Stimulated activated effector memory CD8-positive, alpha-beta T cell treated with anti-CD3 and anti-CD28 coated beads, Interleukin-12 subunit alpha, Interleukin-12 subunit beta, amount 100 ng/mL, for 72 hours (primary cell): ENCODE results near the gene NKD2.

Experiments
- ATAC-seq: fragments of 150-1000 bp; cut with Tn5 transposase; 2 replicates; pipeline ENCODE4 v1.10.0; 2021
- DNase-seq, 2 donors: peaks; one replicate each; pipeline ENCODE4 v3.0.0; 2021 to 2022; ENCODE audit warnings: low spot score in 2 of 2
- H3K27ac Mint-ChIP-seq: one replicate; pipeline ENCODE4 v1.8.0; 2022; ENCODE audit warnings: mild to moderate bottlenecking, mixed read lengths
- H3K36me3 Mint-ChIP-seq: one replicate; pipeline ENCODE4 v1.8.0; 2022; ENCODE audit warnings: mild to moderate bottlenecking, mixed read lengths
- H3K4me1 Mint-ChIP-seq: one replicate; pipeline ENCODE4 v1.8.0; 2022; ENCODE audit warnings: mixed read lengths
- H3K4me3 Mint-ChIP-seq: one replicate; pipeline ENCODE4 v1.8.0; 2022; ENCODE audit warnings: mild to moderate bottlenecking, mixed read lengths
- H3K9me3 Mint-ChIP-seq: one replicate; pipeline ENCODE4 v1.8.0; 2022; ENCODE audit warnings: mixed read lengths

Gene NKD2

GRCh38 chr5:1012313-1012841 lies 3.8 kb downstream of the NKD2 start:
- no peak overlapping the region for H3K27ac Mint-ChIP-seq
- peaks cover 6% of the 10 kb centered on the region for H3K4me1 Mint-ChIP-seq
- H3K9me3 Mint-ChIP-seq: no peaks in the 10 kb centered on the region
- H3K4me3 Mint-ChIP-seq: no peak overlapping the region
- no peak for ATAC-seq
- no peak for DNase-seq
- H3K36me3 Mint-ChIP-seq: no peaks in the 10 kb centered on the region

GRCh38 chr5:1012900-1013237 lies 4.3 kb downstream of the NKD2 start:
- DNase-seq (no peak), ATAC-seq (no peak)
- Mint-ChIP-seq H3K4me1 (peaks cover 3% of the 10 kb centered on the region), H3K27ac (no peak overlapping the region), H3K36me3 (no peaks in the 10 kb centered on the region), H3K4me3 (no peak overlapping the region), H3K9me3 (no peaks in the 10 kb centered on the region)

- no peak for ATAC-seq
Observed at GRCh38 chr5:1013238-1013947, 4.8 kb downstream of the NKD2 start.

GRCh38 chr5:1013948-1014301 lies 5.3 kb downstream of the NKD2 start:
- ATAC-seq (no peak), DNase-seq (no peak)
- H3K4me3 Mint-ChIP-seq: no peak overlapping the region
- no peak overlapping the region for H3K27ac Mint-ChIP-seq
- H3K4me1 Mint-ChIP-seq: no peaks in the 10 kb centered on the region
- no peaks in the 10 kb centered on the region for H3K9me3 Mint-ChIP-seq
- H3K36me3 Mint-ChIP-seq: no peaks in the 10 kb centered on the region

More at GRCh38 chr5:1013238-1013947, 4.8 kb downstream of the NKD2 start:
- Mint-ChIP-seq H3K36me3 (no peaks in the 10 kb centered on the region), H3K9me3 (no peaks in the 10 kb centered on the region), H3K27ac (no peak overlapping the region), H3K4me3 (no peak overlapping the region), H3K4me1 (no peaks in the 10 kb centered on the region)
- no peak for DNase-seq

GRCh38 chr5:1014346-1014745 lies 5.7 kb downstream of the NKD2 start:
- H3K27ac Mint-ChIP-seq: no peak overlapping the region
- no peaks in the 10 kb centered on the region for H3K9me3 Mint-ChIP-seq
- H3K4me1 Mint-ChIP-seq: no peaks in the 10 kb centered on the region
- DNase-seq (no peak), ATAC-seq (no peak)
- no peaks in the 10 kb centered on the region for H3K36me3 Mint-ChIP-seq
- H3K4me3 Mint-ChIP-seq: no peak overlapping the region

GRCh38 chr5:1014781-1015221 lies 6.2 kb downstream of the NKD2 start:
- Mint-ChIP-seq H3K36me3 (no peaks in the 10 kb centered on the region), H3K4me1 (no peaks in the 10 kb centered on the region), H3K27ac (no peak overlapping the region), H3K9me3 (no peaks in the 10 kb centered on the region), H3K4me3 (no peak overlapping the region)
- DNase-seq (no peak), ATAC-seq (no peak)

GRCh38 chr5:1015507-1015906 lies 6.9 kb downstream of the NKD2 start:
- Mint-ChIP-seq H3K9me3 (no peaks in the 10 kb centered on the region), H3K4me1 (no peaks in the 10 kb centered on the region), H3K36me3 (no peaks in the 10 kb centered on the region), H3K4me3 (no peak overlapping the region), H3K27ac (no peak overlapping the region)
- DNase-seq (no peak), ATAC-seq (no peak)

- Mint-ChIP-seq H3K27ac (no peak overlapping the region), H3K36me3 (no peaks in the 10 kb centered on the region), H3K4me1 (no peaks in the 10 kb centered on the region), H3K9me3 (no peaks in the 10 kb centered on the region), H3K4me3 (no peak overlapping the region)
- DNase-seq: no peak
- ATAC-seq: no peak
Observed at GRCh38 chr5:1016036-1016435, 7.4 kb downstream of the NKD2 start.

GRCh38 chr5:1016476-1016875 lies 7.9 kb downstream of the NKD2 start:
- H3K9me3 Mint-ChIP-seq: no peaks in the 10 kb centered on the region
- no peaks in the 10 kb centered on the region for H3K36me3 Mint-ChIP-seq
- DNase-seq: no peak
- no peak overlapping the region for H3K27ac Mint-ChIP-seq
- H3K4me1 Mint-ChIP-seq: no peaks in the 10 kb centered on the region
- no peak overlapping the region for H3K4me3 Mint-ChIP-seq
- ATAC-seq: no peak

- DNase-seq (no peak), ATAC-seq (no peak)
- Mint-ChIP-seq H3K4me3 (no peak overlapping the region), H3K36me3 (no peaks in the 10 kb centered on the region), H3K27ac (no peak overlapping the region), H3K9me3 (no peaks in the 10 kb centered on the region), H3K4me1 (no peaks in the 10 kb centered on the region)
Observed at GRCh38 chr5:1017056-1017455, 8.5 kb downstream of the NKD2 start.

GRCh38 chr5:1017691-1018455 lies 9.3 kb downstream of the NKD2 start:
- H3K27ac Mint-ChIP-seq: no peak overlapping the region
- no peaks in the 10 kb centered on the region for H3K4me1 Mint-ChIP-seq
- H3K9me3 Mint-ChIP-seq: no peaks in the 10 kb centered on the region
- DNase-seq: no peak
- H3K4me3 Mint-ChIP-seq: no peak overlapping the region
- peak; percentile 9 for ATAC-seq
- no peaks in the 10 kb centered on the region for H3K36me3 Mint-ChIP-seq

- no peak overlapping the region for H3K4me3 Mint-ChIP-seq
- DNase-seq (no peak), ATAC-seq (no peak)
- no peaks in the 10 kb centered on the region for H3K36me3 Mint-ChIP-seq
- H3K4me1 Mint-ChIP-seq: no peaks in the 10 kb centered on the region
- no peak overlapping the region for H3K27ac Mint-ChIP-seq
- H3K9me3 Mint-ChIP-seq: no peaks in the 10 kb centered on the region
Observed at GRCh38 chr5:1018596-1018995, 10.0 kb downstream of the NKD2 start.

- ATAC-seq: no peak
- Mint-ChIP-seq H3K4me1 (no peaks in the 10 kb centered on the region), H3K9me3 (no peaks in the 10 kb centered on the region)
Observed at GRCh38 chr5:1019001-1019905, 10.7 kb downstream of the NKD2 start.

GRCh38 chr5:1020452-1020961 lies 11.9 kb downstream of the NKD2 start:
- Mint-ChIP-seq H3K27ac (no peak overlapping the region), H3K4me3 (no peak overlapping the region)

More at GRCh38 chr5:1019001-1019905, 10.7 kb downstream of the NKD2 start:
- no peak for DNase-seq
- Mint-ChIP-seq H3K27ac (no peak overlapping the region), H3K36me3 (no peaks in the 10 kb centered on the region), H3K4me3 (no peak overlapping the region)

More at GRCh38 chr5:1020452-1020961, 11.9 kb downstream of the NKD2 start:
- ATAC-seq (no peak), DNase-seq (no peak)
- no peaks in the 10 kb centered on the region for H3K9me3 Mint-ChIP-seq
- H3K36me3 Mint-ChIP-seq: no peaks in the 10 kb centered on the region
- H3K4me1 Mint-ChIP-seq: no peaks in the 10 kb centered on the region
